ENCODE measurements around the gene TMEM38B. TPM values are rescaled to one million over a fixed set of nuclear protein-coding genes. Genes with fewer than 3 reads are reported as not detected.
A peak's percentile ranks its signal among the peaks of the same experiment; 100 is the strongest.

Gene TMEM38B
- total and polyA plus RNA-seq, 2 experiments from 2014 or later, result 9.4 to 14.7 TPM

- H3K27ac ChIP-seq (ENCODE audit: low read depth), result no peak overlapping the region
- no peaks in the 10 kb centered on the region for H3K36me3 Mint-ChIP-seq (ENCODE audit: low read depth)
- peak overlapping the region; percentile 96 for H2AFZ ChIP-seq
- 0 out of 2 replicates have a peak, but pooled peaks cover 3% of the 10 kb centered on the region for H3K79me2 ChIP-seq (replicated peaks; ENCODE audit: insufficient read depth)
- H3K27ac Mint-ChIP-seq, result no peak overlapping the region
- H3K4me1 Mint-ChIP-seq, result peaks cover 7% of the 10 kb centered on the region; the same call in 2 of the 3 replicates
- ATAC-seq (no peak), DNase-seq (ENCODE audit: low spot score) (peak; percentile 28)
- no peaks in the 10 kb centered on the region for H3K9me2 ChIP-seq (ENCODE audit: insufficient read depth)
- H3K4me2 ChIP-seq, result peak overlapping the region; percentile 87
- peak overlapping the region; percentile 68 for H3K4me3 ChIP-seq
- H3K27me3 ChIP-seq (ENCODE audit: insufficient read depth), result peaks cover 33% of the 10 kb centered on the region
- H3F3A ChIP-seq (replicated peaks; ENCODE audit: low read depth), result no peaks in the 10 kb centered on the region
- peaks cover 8% of the 10 kb centered on the region for H3K4me1 ChIP-seq (ENCODE audit: insufficient read depth)
- no peaks in the 10 kb centered on the region; the same call in 1 of the 2 replicates for H4K20me1 ChIP-seq (replicated peaks; ENCODE audit: insufficient read depth)
- peaks cover 19% of the 10 kb centered on the region for H3K27me3 Mint-ChIP-seq (ENCODE audit: insufficient read depth, low read depth, poor library complexity)
- TF ChIP-seq ZNF114 (CRISPR knock-in tag; IDR thresholded peaks at IDR 0.05), result no peak
- TF ChIP-seq JUNB (IDR thresholded peaks at IDR 0.05; ENCODE audit: unreplicated experiment), result no peak
- TF ChIP-seq EZH2phosphoT487 (IDR thresholded peaks at IDR 0.05; ENCODE audit: unreplicated experiment), result no peak
- TF ChIP-seq NANOG (IDR thresholded peaks at IDR 0.05; ENCODE audit: borderline replicate concordance), result no peak
- no peak for TF ChIP-seq CTCF (conservative IDR thresholded peaks at IDR 0.05; ENCODE audit: low read depth in 2 of 2)
- TF ChIP-seq ZNF331 (CRISPR knock-in tag; IDR thresholded peaks at IDR 0.05; ENCODE audit: low read depth), result no peak
- H3K4me3 Mint-ChIP-seq, result peak overlapping the region; percentile 77
- H3K9me3 Mint-ChIP-seq, result no peaks in the 10 kb centered on the region
- H3K36me3 ChIP-seq (ENCODE audit: insufficient read depth), result no peaks in the 10 kb centered on the region
Measured at GRCh38 chr9:105693435-105694189, 729 bp upstream of the TMEM38B start.

- H3K27ac ChIP-seq (ENCODE audit: low read depth), result no peak overlapping the region
- H3K79me2 ChIP-seq (replicated peaks; ENCODE audit: insufficient read depth), result peaks cover 7% of the 10 kb centered on the region; the same call in 1 of the 2 replicates
- DNase-seq (ENCODE audit: low spot score), result peak; percentile 80
- Mint-ChIP-seq H3K4me1 (peaks cover 7% of the 10 kb centered on the region; the same call in 2 of the 3 replicates), H3K27ac (no peak overlapping the region), H3K36me3 (ENCODE audit: low read depth) (no peaks in the 10 kb centered on the region), H3K4me3 (peak overlapping the region; percentile 81), H3K27me3 (ENCODE audit: insufficient read depth, low read depth, poor library complexity) (peaks cover 19% of the 10 kb centered on the region), H3K9me3 (no peaks in the 10 kb centered on the region)
- H2AFZ ChIP-seq, result peak overlapping the region; percentile 48; the same call in 1 of the 2 replicates
- peaks cover 8% of the 10 kb centered on the region for H3K4me1 ChIP-seq (ENCODE audit: insufficient read depth)
- peak overlapping the region; percentile 68 for H3K4me3 ChIP-seq
- H4K20me1 ChIP-seq (replicated peaks; ENCODE audit: insufficient read depth), result no peaks in the 10 kb centered on the region; the same call in 1 of the 2 replicates
- no peaks in the 10 kb centered on the region for H3K9me2 ChIP-seq (ENCODE audit: insufficient read depth)
- peak; percentile 86 for ATAC-seq
- peaks cover 33% of the 10 kb centered on the region for H3K27me3 ChIP-seq (ENCODE audit: insufficient read depth)
- peak overlapping the region; percentile 87 for H3K4me2 ChIP-seq
- TF ChIP-seq, protein P1, sequence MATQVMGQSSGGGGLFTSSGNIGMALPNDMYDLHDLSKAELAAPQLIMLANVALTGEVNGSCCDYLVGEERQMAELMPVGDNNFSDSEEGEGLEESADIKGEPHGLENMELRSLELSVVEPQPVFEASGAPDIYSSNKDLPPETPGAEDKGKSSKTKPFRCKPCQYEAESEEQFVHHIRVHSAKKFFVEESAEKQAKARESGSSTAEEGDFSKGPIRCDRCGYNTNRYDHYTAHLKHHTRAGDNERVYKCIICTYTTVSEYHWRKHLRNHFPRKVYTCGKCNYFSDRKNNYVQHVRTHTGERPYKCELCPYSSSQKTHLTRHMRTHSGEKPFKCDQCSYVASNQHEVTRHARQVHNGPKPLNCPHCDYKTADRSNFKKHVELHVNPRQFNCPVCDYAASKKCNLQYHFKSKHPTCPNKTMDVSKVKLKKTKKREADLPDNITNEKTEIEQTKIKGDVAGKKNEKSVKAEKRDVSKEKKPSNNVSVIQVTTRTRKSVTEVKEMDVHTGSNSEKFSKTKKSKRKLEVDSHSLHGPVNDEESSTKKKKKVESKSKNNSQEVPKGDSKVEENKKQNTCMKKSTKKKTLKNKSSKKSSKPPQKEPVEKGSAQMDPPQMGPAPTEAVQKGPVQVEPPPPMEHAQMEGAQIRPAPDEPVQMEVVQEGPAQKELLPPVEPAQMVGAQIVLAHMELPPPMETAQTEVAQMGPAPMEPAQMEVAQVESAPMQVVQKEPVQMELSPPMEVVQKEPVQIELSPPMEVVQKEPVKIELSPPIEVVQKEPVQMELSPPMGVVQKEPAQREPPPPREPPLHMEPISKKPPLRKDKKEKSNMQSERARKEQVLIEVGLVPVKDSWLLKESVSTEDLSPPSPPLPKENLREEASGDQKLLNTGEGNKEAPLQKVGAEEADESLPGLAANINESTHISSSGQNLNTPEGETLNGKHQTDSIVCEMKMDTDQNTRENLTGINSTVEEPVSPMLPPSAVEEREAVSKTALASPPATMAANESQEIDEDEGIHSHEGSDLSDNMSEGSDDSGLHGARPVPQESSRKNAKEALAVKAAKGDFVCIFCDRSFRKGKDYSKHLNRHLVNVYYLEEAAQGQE (IDR thresholded peaks at IDR 0.05; ENCODE audit: unreplicated experiment), result no peak
- TF ChIP-seq EZH2 (IDR thresholded peaks at IDR 0.05; ENCODE audit: low read depth, unreplicated experiment), result peak; percentile 22
- H3K36me3 ChIP-seq (ENCODE audit: insufficient read depth), result no peaks in the 10 kb centered on the region
- no peaks in the 10 kb centered on the region for H3F3A ChIP-seq (replicated peaks; ENCODE audit: low read depth)
Measured at GRCh38 chr9:105694848-105695581, 674 bp downstream of the TMEM38B start.

Measured in GM23338 (cell line).